ENCODE data around the gene NRG2.

GRCh38 chr5:139836469-139837208 is 206.5 kb downstream of the NRG2 start:
- TF ChIP-seq, protein P1, sequence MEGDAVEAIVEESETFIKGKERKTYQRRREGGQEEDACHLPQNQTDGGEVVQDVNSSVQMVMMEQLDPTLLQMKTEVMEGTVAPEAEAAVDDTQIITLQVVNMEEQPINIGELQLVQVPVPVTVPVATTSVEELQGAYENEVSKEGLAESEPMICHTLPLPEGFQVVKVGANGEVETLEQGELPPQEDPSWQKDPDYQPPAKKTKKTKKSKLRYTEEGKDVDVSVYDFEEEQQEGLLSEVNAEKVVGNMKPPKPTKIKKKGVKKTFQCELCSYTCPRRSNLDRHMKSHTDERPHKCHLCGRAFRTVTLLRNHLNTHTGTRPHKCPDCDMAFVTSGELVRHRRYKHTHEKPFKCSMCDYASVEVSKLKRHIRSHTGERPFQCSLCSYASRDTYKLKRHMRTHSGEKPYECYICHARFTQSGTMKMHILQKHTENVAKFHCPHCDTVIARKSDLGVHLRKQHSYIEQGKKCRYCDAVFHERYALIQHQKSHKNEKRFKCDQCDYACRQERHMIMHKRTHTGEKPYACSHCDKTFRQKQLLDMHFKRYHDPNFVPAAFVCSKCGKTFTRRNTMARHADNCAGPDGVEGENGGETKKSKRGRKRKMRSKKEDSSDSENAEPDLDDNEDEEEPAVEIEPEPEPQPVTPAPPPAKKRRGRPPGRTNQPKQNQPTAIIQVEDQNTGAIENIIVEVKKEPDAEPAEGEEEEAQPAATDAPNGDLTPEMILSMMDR (IDR thresholded peaks at IDR 0.05; ENCODE audit: low read depth, low read length) = no peak
- TF ChIP-seq POLR2A (IDR thresholded peaks at IDR 0.05; ENCODE audit: extremely low read depth, insufficient read length) (no peak), MAX (IDR thresholded peaks at IDR 0.05; ENCODE audit: low read depth, low read length) (no peak), MYC (IDR thresholded peaks at IDR 0.05; ENCODE audit: low read depth, low read length) (no peak)

Data from NB4 (cell line).